AG04450 (cell line): Measurements from ENCODE around the gene R3HCC1L. TPM values are rescaled to one million over a fixed set of nuclear protein-coding genes. Genes with fewer than 3 reads are reported as not detected.

Experiments used
- CTCF ChIA-PET: fragments of 300-600, 350-600 bp; formaldehyde crosslinking; extraction: SDS; loops from one replicate; lab custom pipeline; 2022; ENCODE audit warnings: antibody characterized with exemption, inconsistent platforms; lab: Charles Lee
- POLR2A ChIA-PET: fragments of 350-600 bp; formaldehyde crosslinking; extraction: SDS; loops from one replicate; lab custom pipeline; 2021; ENCODE audit warnings: antibody characterized with exemption, inconsistent platforms; lab: Yijun Ruan, JAX
- DNase-seq: peaks from one replicate; pipeline ENCODE4 v3.0.0-alpha.2; 2011; ENCODE audit warnings: low read depth, low spot score
- H3K27ac ChIP-seq: one replicate; pipeline ENCODE4 v1.5.1; 2012; ENCODE audit warnings: low read depth, low read length, control low read depth
- H3K27me3 ChIP-seq: one replicate; pipeline ENCODE4 v1.6.0; 2012; ENCODE audit warnings: low read length; ENCODE audit not compliant: control insufficient read depth, insufficient read depth
- H3K4me3 ChIP-seq: 2 replicates; pipeline ENCODE4 v1.5.1; 2011; ENCODE audit warnings: mild to moderate bottlenecking, low read depth, low read length, control low read depth
- H3K9me3 ChIP-seq: 2 replicates; pipeline ENCODE4 v1.5.1; 2012; ENCODE audit warnings: low read length; ENCODE audit not compliant: control insufficient read depth, insufficient read depth
- polyA plus RNA-seq: library from polyadenylated mRNA; depleted of rRNA; stranded (reverse); fragments of >200 nt; gene quantifications from 2 replicates; pipeline ENCODE4 v1.2.3, GENCODE V29; 2011
- TF ChIP-seq, protein P1 (sequence below): IDR thresholded peaks from 2 replicates; pipeline ENCODE4 v1.5.1; 2011; ENCODE audit warnings: low read depth, low read length, control low read depth, inconsistent platforms

R3HCC1L gene
- polyA plus RNA-seq, 1 experiment: 14.4 TPM

DNA sequence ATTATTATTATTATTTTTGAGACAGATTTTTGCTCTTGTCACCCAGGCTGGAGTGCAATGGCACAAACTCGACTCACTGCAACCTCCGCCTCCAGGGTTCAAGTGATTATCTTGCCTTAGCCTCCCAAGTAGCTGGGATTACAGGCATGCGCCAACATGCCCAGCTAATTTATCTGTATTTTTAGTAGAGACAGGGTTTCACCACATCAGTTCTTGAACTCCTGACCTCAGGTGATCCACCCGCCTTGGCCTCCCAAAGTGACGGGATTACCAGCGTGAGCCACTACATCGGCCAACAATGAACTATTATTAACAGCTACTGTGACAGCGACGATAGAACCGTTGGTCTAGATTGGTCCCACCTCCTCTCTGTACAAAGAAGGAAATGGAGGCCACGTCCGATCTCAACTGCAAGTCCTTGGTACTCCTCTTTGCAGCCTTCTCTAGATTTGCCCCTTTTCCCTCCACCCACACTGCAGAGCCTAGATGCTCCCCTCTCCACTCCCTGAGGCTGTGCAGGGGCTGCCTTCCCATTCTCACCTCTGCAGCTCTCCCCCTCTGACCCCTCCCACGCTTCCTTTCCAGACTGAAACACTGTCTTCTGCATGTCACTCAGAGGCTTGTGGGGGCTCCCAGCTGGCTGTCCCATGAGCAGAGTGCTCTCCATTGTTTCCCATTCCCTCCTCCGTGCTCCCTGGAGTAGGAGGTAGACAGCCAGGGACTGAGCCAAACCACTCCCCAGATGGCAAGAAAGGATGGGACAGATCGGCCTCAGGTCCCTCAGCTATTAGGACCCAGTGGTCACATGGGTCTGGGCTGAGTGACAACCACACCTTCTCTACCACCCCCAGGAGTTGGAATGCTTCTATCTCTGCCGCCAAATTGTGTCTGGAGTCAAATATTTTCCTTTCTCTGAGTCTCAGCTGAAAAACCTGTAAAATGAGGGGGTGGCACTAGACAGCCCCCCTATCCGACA lies 131.2 kb downstream of the R3HCC1L start:
- DNase-seq: no peak
- Histone ChIP-seq H3K9me3 (peaks cover 4% of the 10 kb centered on the region; the same call in 1 of the 2 replicates), H3K27me3 (no peaks in the 10 kb centered on the region), H3K4me3 (peak overlapping the region; percentile 17; the same call in 1 of the 2 replicates), H3K27ac (no peak overlapping the region)
- TF ChIP-seq, protein P1, sequence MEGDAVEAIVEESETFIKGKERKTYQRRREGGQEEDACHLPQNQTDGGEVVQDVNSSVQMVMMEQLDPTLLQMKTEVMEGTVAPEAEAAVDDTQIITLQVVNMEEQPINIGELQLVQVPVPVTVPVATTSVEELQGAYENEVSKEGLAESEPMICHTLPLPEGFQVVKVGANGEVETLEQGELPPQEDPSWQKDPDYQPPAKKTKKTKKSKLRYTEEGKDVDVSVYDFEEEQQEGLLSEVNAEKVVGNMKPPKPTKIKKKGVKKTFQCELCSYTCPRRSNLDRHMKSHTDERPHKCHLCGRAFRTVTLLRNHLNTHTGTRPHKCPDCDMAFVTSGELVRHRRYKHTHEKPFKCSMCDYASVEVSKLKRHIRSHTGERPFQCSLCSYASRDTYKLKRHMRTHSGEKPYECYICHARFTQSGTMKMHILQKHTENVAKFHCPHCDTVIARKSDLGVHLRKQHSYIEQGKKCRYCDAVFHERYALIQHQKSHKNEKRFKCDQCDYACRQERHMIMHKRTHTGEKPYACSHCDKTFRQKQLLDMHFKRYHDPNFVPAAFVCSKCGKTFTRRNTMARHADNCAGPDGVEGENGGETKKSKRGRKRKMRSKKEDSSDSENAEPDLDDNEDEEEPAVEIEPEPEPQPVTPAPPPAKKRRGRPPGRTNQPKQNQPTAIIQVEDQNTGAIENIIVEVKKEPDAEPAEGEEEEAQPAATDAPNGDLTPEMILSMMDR: no peak
- ChIA-PET POLR2A (no interaction called here), CTCF (interaction anchor here (0.6 to 5.2 kb wide), 3 partner anchors 43 to 129 kb away, joined by 4 to 24 read pairs (median 6); no protein-coding TSS in a partner anchor)

DNA sequence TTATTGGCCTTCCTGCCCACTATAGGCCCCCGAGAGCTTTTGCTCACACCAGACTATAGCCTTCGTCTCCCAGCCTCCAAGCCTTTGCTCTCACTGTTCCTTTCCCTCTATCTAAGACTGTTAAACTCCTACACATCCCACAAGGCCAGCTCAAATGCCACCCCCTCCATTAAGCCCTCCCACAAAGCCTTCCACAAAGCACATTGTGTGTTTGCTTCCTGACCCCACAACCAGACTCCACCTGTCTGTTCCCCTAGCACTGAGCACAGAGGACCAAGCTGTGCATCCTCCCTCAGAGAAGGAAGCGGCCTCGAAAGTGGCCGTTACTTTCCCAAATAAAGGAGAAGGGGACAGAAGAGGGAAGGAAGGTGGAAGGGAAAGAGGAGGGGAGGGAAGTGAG lies 132.2 kb downstream of the R3HCC1L start:
- peaks cover 4% of the 10 kb centered on the region; the same call in 1 of the 2 replicates for H3K9me3 ChIP-seq
- ChIA-PET CTCF (interaction anchor here (0.6 to 1.3 kb wide), 2 partner anchors 42 to 128 kb away, joined by 4 to 6 read pairs; no protein-coding TSS in a partner anchor), POLR2A (no interaction called here)
- DNase-seq: no peak
- no peaks in the 10 kb centered on the region for H3K27me3 ChIP-seq
- H3K27ac ChIP-seq: no peak overlapping the region
- TF ChIP-seq, protein P1: no peak
- H3K4me3 ChIP-seq: peak overlapping the region; percentile 5

DNA sequence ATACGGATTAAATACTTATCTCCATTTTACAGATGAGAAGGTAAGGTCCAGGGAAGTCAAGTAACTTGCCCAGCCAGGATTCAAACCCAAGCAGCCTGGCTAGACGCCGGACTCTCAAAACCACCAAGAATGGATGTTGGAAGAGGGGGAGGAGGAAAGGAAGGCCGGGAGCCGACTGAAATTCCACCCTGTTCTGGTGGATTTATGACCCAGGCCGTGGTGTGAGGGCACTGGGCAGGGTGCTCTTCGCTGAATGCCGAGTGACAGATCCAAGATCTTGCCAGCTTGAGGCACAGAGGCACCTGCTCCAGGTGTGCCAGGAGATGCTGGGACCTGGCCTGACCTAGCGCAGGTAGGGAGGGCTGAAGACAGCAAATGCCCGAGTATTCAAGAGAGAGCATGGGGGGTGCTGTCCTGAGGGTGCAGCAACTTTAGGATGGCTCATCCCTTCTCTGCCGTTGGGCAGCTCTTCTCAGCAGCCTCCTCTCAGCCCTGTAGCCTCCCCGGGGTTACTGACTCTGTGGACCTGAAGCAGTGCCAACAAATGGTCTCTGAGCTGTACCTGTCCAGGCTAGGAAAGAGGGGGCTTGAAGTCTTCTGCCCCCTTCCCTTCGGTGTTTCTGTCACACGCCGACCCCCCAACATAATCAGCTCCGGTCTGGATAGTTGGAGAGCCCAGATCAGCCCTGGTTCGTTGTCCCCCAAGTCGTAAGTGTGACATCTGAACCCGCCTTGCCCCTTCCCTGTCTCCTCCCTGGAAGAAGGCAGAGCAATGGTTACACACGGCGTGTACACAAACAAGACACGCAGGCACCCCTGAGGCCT lies 132.8 kb downstream of the R3HCC1L start:
- peak overlapping the region; percentile 61 for H3K27ac ChIP-seq
- no peak for DNase-seq
- peaks cover 4% of the 10 kb centered on the region; the same call in 1 of the 2 replicates for H3K9me3 ChIP-seq
- H3K4me3 ChIP-seq: peak overlapping the region; percentile 58
- CTCF ChIA-PET: interaction anchor here (1.3 kb wide), 2 partner anchors 42 kb away, joined by 4 to 6 read pairs; no protein-coding TSS in a partner anchor
- no peaks in the 10 kb centered on the region for H3K27me3 ChIP-seq
- TF ChIP-seq, protein P1: no peak
- POLR2A ChIA-PET: interaction anchor here (0.9 kb wide), 1 partner anchor 42 kb away, joined by 4 read pairs; no protein-coding TSS in a partner anchor

DNA sequence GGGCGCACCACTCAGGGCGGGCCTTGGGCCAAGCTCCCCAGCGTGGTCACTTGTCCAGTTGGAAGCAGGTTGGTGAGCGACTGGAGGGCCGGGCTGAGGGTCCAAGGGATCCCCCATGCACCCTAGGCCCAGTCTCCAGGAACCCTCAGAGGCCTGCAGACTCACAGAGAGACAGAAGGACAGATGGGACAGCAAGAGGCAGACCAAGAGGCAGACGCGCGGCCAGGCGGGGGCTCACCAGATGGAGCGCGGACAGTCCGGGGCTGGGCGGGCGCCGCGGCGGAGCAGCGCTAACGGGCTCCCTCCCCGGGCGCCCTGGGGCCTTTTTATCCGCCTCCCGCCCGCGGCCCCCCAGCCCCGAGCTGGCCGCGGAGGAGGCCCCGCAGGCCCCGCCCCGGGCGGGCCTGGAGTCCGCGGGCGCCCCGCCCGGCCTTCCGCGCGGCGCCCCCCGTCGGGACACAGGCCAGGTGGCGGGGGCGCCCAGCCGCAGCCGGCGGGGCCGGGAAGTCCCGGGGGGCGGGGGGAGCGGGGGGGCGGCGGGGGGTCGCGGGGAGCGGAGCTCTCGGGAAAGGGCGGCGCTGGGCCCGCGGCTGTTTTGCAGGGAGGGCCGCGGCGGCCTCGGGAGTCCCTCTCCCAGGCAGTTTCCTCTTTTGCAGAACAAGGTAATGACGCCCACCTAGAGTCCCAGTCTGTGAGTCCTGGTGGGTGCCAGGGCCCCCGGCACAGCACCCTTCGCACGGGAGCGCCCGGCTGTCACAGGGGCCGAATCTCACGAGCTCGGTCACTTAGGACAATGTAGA lies 133.6 kb downstream of the R3HCC1L start, which contains the start of gene LOXL4:
Gene LOXL4 (minus strand): TSS at position 301 of the 800 bp plus-strand sequence. CDS start 5,175 bp downstream, outside the sequence.
- ChIA-PET CTCF (interaction anchor here (0.6 to 1.3 kb wide), 3 partner anchors 41 to 361 kb away, joined by 3 to 9 read pairs (median 6); no protein-coding TSS in a partner anchor), POLR2A (interaction anchor here (0.6 to 1.0 kb wide), 5 partner anchors 20 to 147 kb away, joined by 3 to 5 read pairs (median 4); partner anchors contain the start of gene PYROXD2)
- DNase-seq: no peak

More for the DNA sequence above, 133.6 kb downstream of the R3HCC1L start, which contains the start of gene LOXL4:
- Histone ChIP-seq H3K9me3 (no peaks in the 10 kb centered on the region; the same call in 1 of the 2 replicates), H3K4me3 (peak within 1 kb of the TSS; percentile 58), H3K27me3 (no peaks in the 10 kb centered on the region), H3K27ac (peak within 1 kb of the TSS; percentile 61)
- TF ChIP-seq, protein P1: no peak
